Peyer's patch (tissue), 4 donors: Measurements from ENCODE around the gene VPS13A.

Experiments
- POLR2A ChIP-seq, 2 donors: fragments of 450-650 bp; IDR thresholded peaks; one replicate each; pipeline ENCODE4 v1.5.1; 2017; ENCODE audit warnings: antibody characterized with exemption in 2 of 2, mild to moderate bottlenecking in 2 of 2, moderate library complexity in 2 of 2
- TF ChIP-seq, protein P1 (sequence below), 6 experiments: fragments of 450-650 bp in 4 of 6; fragments of 200-600 bp in 2 of 6; sonication (generic) in 1 of 6; IDR thresholded peaks; one replicate each; pipeline ENCODE4 v1.5.1; 2017 to 2019; ENCODE audit warnings: antibody characterized with exemption in 6 of 6, mild to moderate bottlenecking in 3 of 6, moderate library complexity in 1 of 6

DNA sequence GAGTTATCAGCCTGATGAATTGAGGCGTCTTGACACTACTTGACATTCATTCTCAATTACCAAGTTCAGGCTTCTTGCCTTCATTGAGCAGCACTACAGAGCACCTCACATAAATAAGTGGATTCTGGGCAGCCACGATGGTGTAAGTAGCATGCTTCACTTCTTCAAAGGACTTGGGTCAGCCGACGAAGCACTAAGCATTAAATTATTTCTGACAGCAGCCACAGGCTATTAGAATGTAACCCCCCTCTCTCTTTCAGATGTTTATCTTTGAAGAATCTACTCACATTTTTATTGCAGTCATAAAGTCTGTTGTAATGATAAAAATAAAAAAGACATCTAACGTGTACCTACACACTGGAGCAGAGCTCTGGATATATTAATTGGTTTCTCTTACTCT lies 45.9 kb upstream of the VPS13A start:
- TF ChIP-seq POLR2A (IDR thresholded peaks at IDR 0.05) = no peak
- TF ChIP-seq, protein P1, sequence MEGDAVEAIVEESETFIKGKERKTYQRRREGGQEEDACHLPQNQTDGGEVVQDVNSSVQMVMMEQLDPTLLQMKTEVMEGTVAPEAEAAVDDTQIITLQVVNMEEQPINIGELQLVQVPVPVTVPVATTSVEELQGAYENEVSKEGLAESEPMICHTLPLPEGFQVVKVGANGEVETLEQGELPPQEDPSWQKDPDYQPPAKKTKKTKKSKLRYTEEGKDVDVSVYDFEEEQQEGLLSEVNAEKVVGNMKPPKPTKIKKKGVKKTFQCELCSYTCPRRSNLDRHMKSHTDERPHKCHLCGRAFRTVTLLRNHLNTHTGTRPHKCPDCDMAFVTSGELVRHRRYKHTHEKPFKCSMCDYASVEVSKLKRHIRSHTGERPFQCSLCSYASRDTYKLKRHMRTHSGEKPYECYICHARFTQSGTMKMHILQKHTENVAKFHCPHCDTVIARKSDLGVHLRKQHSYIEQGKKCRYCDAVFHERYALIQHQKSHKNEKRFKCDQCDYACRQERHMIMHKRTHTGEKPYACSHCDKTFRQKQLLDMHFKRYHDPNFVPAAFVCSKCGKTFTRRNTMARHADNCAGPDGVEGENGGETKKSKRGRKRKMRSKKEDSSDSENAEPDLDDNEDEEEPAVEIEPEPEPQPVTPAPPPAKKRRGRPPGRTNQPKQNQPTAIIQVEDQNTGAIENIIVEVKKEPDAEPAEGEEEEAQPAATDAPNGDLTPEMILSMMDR (IDR thresholded peaks at IDR 0.05) = no peak
